Urothelium cell line (cell line): Measurements from ENCODE around the gene IL6ST.

ENCODE experiments used
- DNase-seq: peaks from one replicate; pipeline ENCODE4 v3.0.0; 2011; ENCODE audit warnings: low spot score, mixed read lengths
- FAIRE-seq: peaks from 2 replicates; lab custom pipeline; 2011; peaks lifted over from hg19 to GRCh38; lab: Jason Lieb, UNC

The IL6ST gene

GRCh38 chr5:55923865-55924500 is 70.8 kb downstream of the IL6ST start:
- DNase-seq, result no peak
- no peak for FAIRE-seq

GRCh38 chr5:55923177-55923771 is 71.5 kb downstream of the IL6ST start:
- DNase-seq, result no peak

GRCh38 chr5:55921617-55922016 is 73.1 kb downstream of the IL6ST start:
- no peak for FAIRE-seq
- DNase-seq, result no peak

More at GRCh38 chr5:55923177-55923771, 71.5 kb downstream of the IL6ST start:
- FAIRE-seq, result no peak

- FAIRE-seq (no peak), DNase-seq (no peak)
These were observed 74.0 kb downstream of the IL6ST start for GRCh38 chr5:55920784-55921183.

- FAIRE-seq (no peak), DNase-seq (no peak)
These were observed 75.1 kb downstream of the IL6ST start for GRCh38 chr5:55919625-55920024.

GRCh38 chr5:55918087-55919035 is 76.4 kb downstream of the IL6ST start:
- FAIRE-seq (no peak), DNase-seq (no peak)

- FAIRE-seq (no peak), DNase-seq (no peak)
These were observed 77.2 kb downstream of the IL6ST start for GRCh38 chr5:55917402-55918086.

- FAIRE-seq (no peak), DNase-seq (no peak)
These were observed 77.8 kb downstream of the IL6ST start for GRCh38 chr5:55916986-55917385.

GRCh38 chr5:55915783-55916182 is 79.0 kb downstream of the IL6ST start:
- FAIRE-seq (no peak), DNase-seq (no peak)

- FAIRE-seq (no peak), DNase-seq (no peak)
These were observed 79.8 kb downstream of the IL6ST start for GRCh38 chr5:55914971-55915370.

- FAIRE-seq, result peak; percentile 5
- no peak for DNase-seq
These were observed 81.0 kb downstream of the IL6ST start for GRCh38 chr5:55913466-55914413.

- no peak for DNase-seq
- no peak for FAIRE-seq
These were observed 82.7 kb downstream of the IL6ST start for GRCh38 chr5:55911784-55912653.

GRCh38 chr5:55908804-55909203 is 86.0 kb downstream of the IL6ST start:
- DNase-seq (no peak), FAIRE-seq (no peak)

GRCh38 chr5:55907927-55908326 is 86.8 kb downstream of the IL6ST start:
- no peak for FAIRE-seq

GRCh38 chr5:55905251-55905650 is 89.5 kb downstream of the IL6ST start:
- DNase-seq, result no peak
- FAIRE-seq, result no peak

More at GRCh38 chr5:55907927-55908326, 86.8 kb downstream of the IL6ST start:
- DNase-seq, result no peak

GRCh38 chr5:55904152-55904551 is 90.6 kb downstream of the IL6ST start:
- DNase-seq (no peak), FAIRE-seq (no peak)

- FAIRE-seq, result no peak
These were observed 91.6 kb downstream of the IL6ST start for GRCh38 chr5:55903121-55903701.

GRCh38 chr5:55902696-55903095 is 92.1 kb downstream of the IL6ST start:
- DNase-seq (no peak), FAIRE-seq (no peak)

More at GRCh38 chr5:55903121-55903701, 91.6 kb downstream of the IL6ST start:
- peak; percentile 73 for DNase-seq

GRCh38 chr5:55900776-55901175 is 94.0 kb downstream of the IL6ST start:
- no peak for DNase-seq
- FAIRE-seq, result no peak
